Vagina (tissue), 2 donors: ENCODE results near the gene SSH3. TPM values are rescaled to one million over a fixed set of nuclear protein-coding genes. Genes with fewer than 3 reads are reported as not detected.

Experiments
- DNase-seq, 2 donors: peaks; one replicate each; pipeline ENCODE4 v3.0.0-alpha.2; 2017; ENCODE audit errors: extremely low spot score in 2 of 2
- H3K27ac ChIP-seq: fragments of 200-600 bp; sonication (generic); one replicate; pipeline ENCODE4 v1.5.1; 2019
- H3K27me3 ChIP-seq: fragments of 200-600 bp; sonication (generic); one replicate; pipeline ENCODE4 v1.5.1; 2019
- H3K36me3 ChIP-seq, 2 donors: fragments of 200-600 bp; sonication (generic); one replicate each; pipeline ENCODE4 v1.5.1; 2017 to 2019
- H3K4me1 ChIP-seq: fragments of 200-600 bp; sonication (generic); one replicate; pipeline ENCODE4 v1.5.1; 2019
- H3K4me3 ChIP-seq, 2 donors: fragments of 200-600 bp; sonication (generic); 1 replicate in 1 of 2; 2 replicates in 1 of 2; pipeline ENCODE4 v1.5.1; 2016 to 2019
- H3K9me3 ChIP-seq: fragments of 200-600 bp; sonication (generic); one replicate; pipeline ENCODE4 v1.5.1; 2019
- CTCF ChIP-seq, 3 experiments: fragments of 450-650 bp in 2 of 3; fragments of 200-600 bp in 1 of 3; sonication (generic) in 1 of 3; IDR thresholded peaks; one replicate each; pipeline ENCODE4 v1.5.1; 2017 to 2019; ENCODE audit warnings: antibody characterized with exemption in 3 of 3, mild to moderate bottlenecking in 2 of 3, moderate library complexity in 2 of 3
- POLR2A ChIP-seq, 2 donors: fragments of 450-650 bp; IDR thresholded peaks; one replicate each; pipeline ENCODE4 v1.6.1; 2017; ENCODE audit warnings: antibody characterized with exemption in 2 of 2, mild to moderate bottlenecking in 2 of 2, moderate library complexity in 2 of 2
- POLR2AphosphoS5 ChIP-seq, 2 donors: sonication (generic); formaldehyde crosslinking; IDR thresholded peaks; one replicate each; pipeline ENCODE4 v1.9.0; 2017; ENCODE audit warnings: antibody characterized with exemption in 2 of 2, mild to moderate bottlenecking in 2 of 2, low read depth in 1 of 2; ENCODE audit not compliant: insufficient read depth in 1 of 2
- intact Hi-C: fragments of 100-400 bp; cut with DNase I; formaldehyde crosslinking; loops from one replicate; pipeline ENCODE4 v1.15.1; 2023
- small RNA-seq: library from RNA; depleted of rRNA; stranded (forward); fragments of <200 nt; gene quantifications from one replicate; pipeline ENCODE3, GENCODE V24; 2016
- total RNA-seq: library from RNA; depleted of rRNA; stranded (reverse); fragments of >200 nt; gene quantifications from one replicate; pipeline ENCODE4 v1.2.3, GENCODE V29; 2016

The SSH3 gene
- total RNA-seq, 1 donor from 2014 or later, result 98.0 TPM

- no peak for DNase-seq
- TF ChIP-seq CTCF (IDR thresholded peaks at IDR 0.05) (no peak), POLR2AphosphoS5 (IDR thresholded peaks at IDR 0.05; ENCODE audit: insufficient read depth in 1 of 2, low read depth in 1 of 2) (no peak), POLR2A (IDR thresholded peaks at IDR 0.05) (no peak)
- H3K27me3 ChIP-seq, result no peaks in the 10 kb centered on the region
- intact Hi-C loops, result loop anchor here (10.0 kb wide), 1 partner anchor 147 kb away; the partner anchor contains the start of genes CDK2AP2 and PITPNM1
- H3K4me3 ChIP-seq, result no peak overlapping the region
- H3K36me3 ChIP-seq, result no peaks in the 10 kb centered on the region
- H3K4me1 ChIP-seq, result peaks cover 52% of the 10 kb centered on the region
- H3K9me3 ChIP-seq, result no peaks in the 10 kb centered on the region
- H3K27ac ChIP-seq, result peak overlapping the region; percentile 99
Measured at GRCh38 chr11:67357831-67358670, 54.7 kb downstream of the SSH3 start.

Small RNA genes lying within 50 kb of the gene (small RNA-seq; reads per million reads assigned to genes)
- not detected for gene RN7SKP239

Other genes with a start within 250 kb of the SSH3 start
- gene RHOD, start 246.7 kb upstream of the SSH3 start, total RNA-seq, result 26.5 TPM
- 51.8 TPM for gene KDM2A, start 184.3 kb upstream of the SSH3 start, total RNA-seq
- 100 TPM for gene GRK2, start 37.1 kb upstream of the SSH3 start, total RNA-seq
- gene ANKRD13D, start 14.2 kb upstream of the SSH3 start, total RNA-seq, result 62.9 TPM
- gene POLD4, start 50.0 kb downstream of the SSH3 start, total RNA-seq, result 80.0 TPM
- 20.6 TPM for gene CLCF1, start 70.1 kb downstream of the SSH3 start, total RNA-seq
- gene RAD9A, start 88.5 kb downstream of the SSH3 start, total RNA-seq, result 20.6 TPM
- 102 TPM for gene PPP1CA, start 98.3 kb downstream of the SSH3 start, total RNA-seq
- 6.6 TPM for gene TBC1D10C, start 100.6 kb downstream of the SSH3 start, total RNA-seq
- gene CARNS1, start 112.1 kb downstream of the SSH3 start, total RNA-seq, result 1.7 TPM
- 50.6 TPM for gene RPS6KB2, start 125.0 kb downstream of the SSH3 start, total RNA-seq
- gene PTPRCAP, start 134.2 kb downstream of the SSH3 start, total RNA-seq, result 18.2 TPM
- 70.7 TPM for gene CORO1B, start 139.9 kb downstream of the SSH3 start, total RNA-seq
- gene GPR152, start 149.2 kb downstream of the SSH3 start, total RNA-seq, result not detected
- 0.98 TPM for gene CABP4, start 151.8 kb downstream of the SSH3 start, total RNA-seq
- 88.6 TPM for gene TMEM134, start 165.7 kb downstream of the SSH3 start, total RNA-seq
- 82.7 TPM for gene AIP, start 179.5 kb downstream of the SSH3 start, total RNA-seq
- gene PITPNM1, start 201.8 kb downstream of the SSH3 start, total RNA-seq, result 21.9 TPM
- 46.4 TPM for gene CDK2AP2, start 204.6 kb downstream of the SSH3 start, total RNA-seq
- gene CABP2, start 219.9 kb downstream of the SSH3 start, total RNA-seq, result not detected